ENCODE data around the gene PROSER3. TPM values are rescaled to one million over a fixed set of nuclear protein-coding genes. Genes with fewer than 3 reads are reported as not detected.

Gene PROSER3
- total and polyA plus RNA-seq, 2 donors (not counting 1 experiment from before 2014, with no cell fraction given), result 26.0 to 61.0 TPM

DNA sequence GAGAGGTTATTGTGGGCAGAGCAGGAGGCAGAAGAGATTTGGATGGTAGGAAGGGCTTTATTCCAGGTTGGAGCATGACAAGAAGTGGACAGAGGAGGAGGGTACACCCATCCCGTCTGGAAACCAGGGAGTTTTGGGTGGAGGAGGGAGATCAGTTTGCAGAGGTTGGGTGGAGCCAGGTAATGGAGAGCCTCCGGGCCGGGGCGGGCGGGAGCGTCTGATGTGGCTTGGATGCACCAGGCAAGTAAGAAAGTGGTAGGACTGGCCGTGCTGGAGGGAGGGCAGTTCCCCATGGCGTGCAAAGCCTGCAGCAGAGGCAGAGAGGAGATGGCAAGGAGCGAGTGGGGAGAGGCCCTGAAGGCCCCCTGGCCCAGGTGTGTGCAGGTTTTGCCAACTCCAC is 26.6 kb upstream of the PROSER3 start:
- Mint-ChIP-seq H3K4me1 (peaks cover 8% of the 10 kb centered on the region), H3K27ac (no peak overlapping the region), H3K27me3 (no peaks in the 10 kb centered on the region), H3K4me3 (no peak overlapping the region), H3K9me3 (ENCODE audit: insufficient read depth) (no peaks in the 10 kb centered on the region)
- Histone ChIP-seq H3K4me3 (ENCODE audit: control extremely low read depth in 1 of 5, extremely low read depth in 1 of 5, insufficient read depth in 1 of 5, low read depth in 2 of 5, low read length in 4 of 5) (no peak overlapping the region), H2AFZ (ENCODE audit: insufficient read depth, low read depth, low read length, poor library complexity, severe bottlenecking) (no peak overlapping the region), H3K36me3 (replicated peaks in 1 of 2; ENCODE audit: control extremely low read depth in 1 of 2, control insufficient read depth in 1 of 2, extremely low read depth in 1 of 2, insufficient read depth in 2 of 2, low read length in 1 of 2) (peaks cover 5 to 80% of the 10 kb centered on the region in 2 experiments), H3K9ac (ENCODE audit: low read length) (no peak overlapping the region), H3K9me3 (ENCODE audit: control extremely low read depth in 1 of 3, control insufficient read depth in 2 of 3, insufficient read depth in 1 of 3, low read length in 2 of 3) (no peaks in the 10 kb centered on the region), H3K4me1 (ENCODE audit: control insufficient read depth in 2 of 2, insufficient read depth in 2 of 2, low read length in 2 of 2) (no peaks in the 10 kb centered on the region), H3K27me3 (replicated peaks in 1 of 4; ENCODE audit: control extremely low read depth in 1 of 4, control insufficient read depth in 3 of 4, insufficient read depth in 4 of 4, low read length in 3 of 4) (no peaks in the 10 kb centered on the region), H4K20me1 (ENCODE audit: control insufficient read depth, insufficient read depth, low read length, poor library complexity, severe bottlenecking) (peaks cover 46% of the 10 kb centered on the region), H3K79me2 (ENCODE audit: control insufficient read depth, insufficient read depth, low read length) (peaks cover 49% of the 10 kb centered on the region), H3K27ac (ENCODE audit: low read length in 2 of 2) (no peak overlapping the region), H3K4me2 (replicated peaks; ENCODE audit: low read depth, low read length, poor library complexity, severe bottlenecking) (no peak overlapping the region)
- ATAC-seq (ENCODE audit: low read depth) (no peak), DNase-seq (no peak)
- ChIA-PET POLR2A (no interaction called here), CTCF (no interaction called here)
- 98% methylated on average over 9 of the region's 9 CpGs for WGBS (ENCODE audit: insufficient coverage)
- intact Hi-C loops (cut with micrococcal nuclease), result no loop called here
- TF ChIP-seq EZH2 (IDR thresholded peaks at IDR 0.05; ENCODE audit: borderline replicate concordance, insufficient read depth, low read depth, low read length, poor library complexity, severe bottlenecking) (no peak), CTCF (IDR thresholded peaks at IDR 0.05) (no peak)

- no peak overlapping the region for H3K9ac ChIP-seq (ENCODE audit: low read length)
- Mint-ChIP-seq H3K27me3 (no peaks in the 10 kb centered on the region), H3K27ac (no peak overlapping the region), H3K4me1 (peaks cover 12% of the 10 kb centered on the region), H3K9me3 (ENCODE audit: insufficient read depth) (no peaks in the 10 kb centered on the region), H3K4me3 (no peak overlapping the region)
- ATAC-seq (ENCODE audit: low read depth), result no peak
- TF ChIP-seq EZH2 (IDR thresholded peaks at IDR 0.05; ENCODE audit: borderline replicate concordance, insufficient read depth, low read depth, low read length, poor library complexity, severe bottlenecking) (no peak), CTCF (IDR thresholded peaks at IDR 0.05) (no peak)
- no peak overlapping the region for H3K4me3 ChIP-seq (ENCODE audit: control extremely low read depth in 1 of 5, extremely low read depth in 1 of 5, insufficient read depth in 1 of 5, low read depth in 2 of 5, low read length in 4 of 5)
- peaks cover under 1 to 5% of the 10 kb centered on the region in 2 donors for H3K4me1 ChIP-seq (ENCODE audit: control insufficient read depth in 2 of 2, insufficient read depth in 2 of 2, low read length in 2 of 2)
- no peak for DNase-seq
- intact Hi-C loops (cut with micrococcal nuclease), result no loop called here
- H3K9me3 ChIP-seq (ENCODE audit: control extremely low read depth in 1 of 3, control insufficient read depth in 2 of 3, insufficient read depth in 1 of 3, low read length in 2 of 3), result no peaks in the 10 kb centered on the region
- H2AFZ ChIP-seq (ENCODE audit: insufficient read depth, low read depth, low read length, poor library complexity, severe bottlenecking), result no peak overlapping the region
- CTCF ChIA-PET, result interaction anchor here (1.0 kb wide), 1 partner anchor 9 kb away, joined by 4 read pairs; no protein-coding TSS in a partner anchor
- H3K27ac ChIP-seq (ENCODE audit: low read length in 2 of 2), result no peak overlapping the region
- peaks cover 49% of the 10 kb centered on the region for H3K79me2 ChIP-seq (ENCODE audit: control insufficient read depth, insufficient read depth, low read length)
- POLR2A ChIA-PET, result interaction anchor here (0.7 kb wide), 1 partner anchor 9 kb away, joined by 3 read pairs; no protein-coding TSS in a partner anchor
- no peak overlapping the region for H3K4me2 ChIP-seq (replicated peaks; ENCODE audit: low read depth, low read length, poor library complexity, severe bottlenecking)
- WGBS (ENCODE audit: insufficient coverage), result 96% methylated on average over 11 of the region's 21 CpGs
- no peaks in the 10 kb centered on the region for H3K27me3 ChIP-seq (replicated peaks in 1 of 4; ENCODE audit: control extremely low read depth in 1 of 4, control insufficient read depth in 3 of 4, insufficient read depth in 4 of 4, low read length in 3 of 4)
- H4K20me1 ChIP-seq (ENCODE audit: control insufficient read depth, insufficient read depth, low read length, poor library complexity, severe bottlenecking), result peaks cover 46% of the 10 kb centered on the region
- H3K36me3 ChIP-seq (replicated peaks in 1 of 2; ENCODE audit: control extremely low read depth in 1 of 2, control insufficient read depth in 1 of 2, extremely low read depth in 1 of 2, insufficient read depth in 2 of 2, low read length in 1 of 2), result peaks cover 5 to 82% of the 10 kb centered on the region in 2 experiments
Observed at GRCh38 chr19:35731779-35732405, 26.1 kb upstream of the PROSER3 start.

All from B cell (primary cell).